NCI-H226 (cell line): ENCODE measurements around the gene OSBPL5.

Experiments used
- DNase-seq: peaks from one replicate; pipeline ENCODE4 v3.0.0-alpha.2; 2015

The OSBPL5 gene

GRCh38 chr11:3165152-3165705 is at the start of gene OSBPL5:
Gene OSBPL5 (minus strand): TSS chr11:3165310. CDS start chr11:3129148, 36,162 bp downstream.
- peak; percentile 65 for DNase-seq

- no peak for DNase-seq
Measured at GRCh38 chr11:3214420-3214699, 49.2 kb upstream of the OSBPL5 start.

GRCh38 chr11:3213659-3214419 is 48.7 kb upstream of the OSBPL5 start:
- no peak for DNase-seq

DNA sequence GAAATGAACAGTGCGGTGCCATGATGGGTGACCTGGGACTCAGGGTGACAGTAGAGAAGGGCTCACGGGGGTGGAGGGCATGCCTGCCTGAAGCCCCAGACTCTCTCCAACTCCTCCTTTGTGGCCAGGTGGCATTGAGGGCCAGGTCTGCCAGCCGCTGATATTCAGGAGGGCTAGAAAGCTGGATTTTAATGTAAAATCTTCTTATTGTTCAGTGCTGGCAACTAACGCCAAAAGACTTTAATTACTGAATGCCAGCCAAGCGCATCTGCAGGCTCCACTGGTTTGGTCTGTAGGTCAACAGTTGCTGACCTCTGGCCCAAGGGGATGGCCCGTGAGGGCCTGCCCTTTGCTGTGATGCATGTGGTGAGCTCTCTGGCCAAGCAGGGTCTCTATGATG is 43.2 kb upstream of the OSBPL5 start:
- no peak for DNase-seq

GRCh38 chr11:3207526-3208189 is 42.5 kb upstream of the OSBPL5 start:
- DNase-seq = no peak

GRCh38 chr11:3206922-3207204 is 41.8 kb upstream of the OSBPL5 start:
- DNase-seq = no peak

DNA sequence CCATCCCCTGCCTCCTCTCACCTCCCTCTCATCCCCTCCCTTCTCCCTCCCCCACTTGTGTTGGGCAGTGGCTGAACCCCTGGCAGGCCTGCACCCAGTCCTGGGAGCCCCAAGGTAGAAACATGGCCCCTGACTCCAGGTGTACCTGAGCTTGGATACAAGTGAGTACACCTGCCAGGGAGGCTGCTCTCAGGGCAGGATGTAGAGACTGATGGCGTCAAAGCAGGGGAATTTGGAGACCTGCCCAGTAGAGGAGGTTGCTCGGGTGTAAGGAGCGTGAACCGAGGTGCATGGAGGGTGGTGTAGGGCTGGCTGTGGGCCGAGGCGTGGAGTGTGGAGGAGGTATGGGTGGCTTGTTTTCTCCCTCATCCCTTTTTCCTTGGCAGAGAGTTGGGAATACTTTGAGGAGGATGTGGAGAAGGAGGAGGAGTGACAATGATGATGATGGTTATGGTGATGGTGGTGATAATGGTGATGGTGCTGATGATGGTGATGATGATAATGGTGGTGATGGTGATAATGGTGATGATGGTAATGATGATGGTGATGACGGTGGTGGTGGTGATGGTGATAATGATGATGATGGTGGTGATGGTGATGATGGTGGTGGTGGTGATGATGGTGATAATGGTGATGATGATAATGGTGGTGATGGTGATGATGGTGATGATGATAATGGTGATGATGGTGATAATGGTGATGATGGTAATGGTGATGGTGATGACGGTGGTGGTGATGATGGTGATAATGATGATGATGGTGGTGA is 41.2 kb upstream of the OSBPL5 start:
- peak; percentile 10 for DNase-seq

DNA sequence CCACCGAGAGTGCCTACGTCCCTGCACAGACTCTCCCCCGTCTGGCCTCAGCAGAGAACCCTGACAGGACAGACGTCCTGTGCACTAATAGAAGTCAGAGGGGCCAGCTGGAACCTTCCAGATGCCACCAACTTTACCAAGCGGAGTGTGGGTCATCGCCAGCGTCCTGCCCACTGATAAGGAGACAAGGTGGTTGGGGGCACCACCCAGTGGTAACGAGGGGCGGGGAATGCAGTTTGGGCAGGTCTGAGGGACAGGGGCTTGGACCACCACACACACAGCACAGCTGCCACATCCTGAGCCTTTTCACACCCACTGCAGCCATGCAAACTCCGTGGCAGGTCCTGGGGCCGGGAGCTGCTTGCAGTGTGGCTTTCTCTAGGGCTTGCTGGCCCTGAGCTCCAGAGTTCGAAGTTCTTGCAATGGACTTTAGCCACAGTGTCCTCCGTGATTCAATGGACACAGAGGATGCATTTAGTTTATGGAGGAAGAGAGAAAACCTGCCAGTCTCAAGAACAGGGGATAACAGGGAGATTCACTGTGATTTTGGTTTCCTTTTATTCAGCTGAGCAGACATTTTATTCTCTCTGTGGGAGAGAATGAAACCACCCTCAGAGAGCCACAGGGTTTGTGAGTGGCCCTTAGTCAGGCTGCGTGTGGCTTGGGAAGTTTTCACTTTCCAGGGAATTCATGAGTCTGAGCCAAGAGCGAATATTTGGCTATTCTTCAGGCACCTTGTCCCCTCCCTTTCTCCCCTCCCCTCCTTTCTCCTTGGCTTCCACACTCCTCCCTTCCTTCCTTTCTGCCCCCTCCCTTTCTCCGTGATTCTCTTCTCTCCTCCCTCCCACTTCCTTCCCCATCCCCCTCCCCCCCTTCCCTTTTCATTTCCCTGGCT is 40.4 kb upstream of the OSBPL5 start:
- no peak for DNase-seq

DNA sequence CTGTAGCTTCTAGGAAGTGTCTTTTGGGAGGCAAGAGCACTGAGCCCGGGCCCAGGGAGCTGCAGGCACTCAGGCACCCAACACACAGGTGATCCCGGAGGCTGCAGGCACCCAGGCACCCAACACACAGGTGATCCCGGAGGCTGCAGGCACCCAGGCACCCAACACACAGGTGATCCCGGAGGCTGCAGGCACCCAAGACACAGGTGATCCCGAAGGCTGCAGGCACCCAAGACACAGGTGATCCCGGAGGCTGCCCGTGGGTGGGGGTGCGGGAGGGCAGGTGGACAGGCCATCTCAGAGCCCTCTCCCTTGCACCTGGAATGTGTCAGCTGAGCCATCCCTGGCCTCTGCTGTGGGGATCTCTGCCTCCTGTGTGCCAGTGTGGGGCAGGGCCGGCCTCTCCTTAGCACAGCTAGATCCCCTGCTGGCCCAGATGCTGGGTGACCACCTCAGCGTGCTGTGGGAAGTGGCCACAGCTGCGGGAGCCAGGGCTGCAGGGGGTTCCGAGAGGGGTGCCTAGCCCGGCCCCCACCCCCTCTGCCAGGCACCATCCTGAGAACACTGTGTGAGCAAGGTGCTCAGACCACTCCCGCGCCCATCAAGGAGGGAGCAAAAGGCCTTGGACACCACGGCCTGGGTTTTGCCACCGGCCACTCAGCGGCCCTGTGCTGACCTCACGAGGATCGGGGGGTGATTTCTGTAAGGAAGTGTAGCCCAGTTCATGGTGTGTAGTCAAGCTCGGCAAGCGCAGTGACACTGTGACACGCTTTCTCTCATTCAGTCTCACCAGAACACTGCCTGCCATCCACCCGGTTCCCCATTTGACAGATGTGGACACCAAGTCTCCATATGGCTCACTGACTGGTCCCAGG is 39.3 kb upstream of the OSBPL5 start:
- no peak for DNase-seq

DNA sequence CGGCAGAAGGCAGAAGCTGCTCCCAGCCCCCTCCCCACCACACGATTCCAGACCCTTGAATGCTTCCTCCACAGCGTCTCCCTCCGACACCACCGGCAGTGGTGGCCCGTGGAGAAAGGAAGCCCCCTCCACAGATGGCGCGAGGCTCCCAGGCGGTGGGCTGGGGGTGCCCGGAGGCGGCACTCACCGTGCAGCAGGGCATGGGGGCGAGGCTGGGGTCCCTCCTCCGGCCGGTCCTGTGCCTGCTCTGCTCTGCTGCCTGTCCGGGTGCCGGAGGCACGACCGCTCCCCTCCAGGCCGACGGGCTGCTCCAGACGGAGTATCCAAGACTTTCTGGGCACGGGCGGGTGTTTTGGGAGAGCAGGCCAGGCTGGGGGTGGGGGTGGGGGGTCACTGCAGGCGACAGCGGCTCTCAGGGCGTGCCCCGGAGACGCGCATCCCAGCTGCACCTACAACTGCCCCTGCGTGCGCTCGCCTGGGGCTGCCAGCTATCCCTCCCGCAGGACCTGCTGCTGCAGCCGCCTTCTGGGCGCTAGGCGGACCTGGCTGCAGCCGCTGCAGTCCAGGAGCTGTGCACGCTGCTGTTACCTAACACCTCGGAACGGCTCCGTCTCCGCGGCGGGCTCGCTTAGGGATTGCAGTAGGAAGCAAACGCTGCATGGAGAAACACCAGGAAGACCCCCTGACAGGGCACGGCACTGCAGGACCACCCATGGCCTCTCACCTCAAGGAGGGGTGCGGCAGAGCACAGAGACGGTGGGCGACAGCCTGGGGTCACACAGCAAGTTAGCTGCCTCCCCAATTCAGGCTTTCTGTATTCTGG is 38.3 kb upstream of the OSBPL5 start:
- DNase-seq = no peak

DNA sequence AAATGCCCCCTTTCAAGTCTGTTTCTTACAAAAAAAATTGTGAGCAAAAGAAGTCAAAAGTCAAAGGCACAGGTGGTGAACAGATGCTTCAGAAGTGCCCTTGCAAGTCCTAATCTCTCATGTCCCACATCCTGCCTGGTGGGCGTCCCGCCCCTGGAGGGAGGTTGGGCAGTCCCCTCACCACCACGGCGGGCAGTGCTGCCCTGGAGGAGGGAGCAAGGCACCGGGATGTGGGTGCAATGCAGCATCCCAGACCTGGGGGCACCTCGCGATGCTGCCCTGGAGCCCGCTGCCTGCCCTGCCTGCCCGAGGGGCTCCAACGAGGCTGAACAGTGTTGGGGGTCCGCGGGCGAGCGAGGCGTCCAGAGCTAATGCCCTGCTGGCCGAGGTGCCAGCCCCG is 37.6 kb upstream of the OSBPL5 start:
- no peak for DNase-seq

DNA sequence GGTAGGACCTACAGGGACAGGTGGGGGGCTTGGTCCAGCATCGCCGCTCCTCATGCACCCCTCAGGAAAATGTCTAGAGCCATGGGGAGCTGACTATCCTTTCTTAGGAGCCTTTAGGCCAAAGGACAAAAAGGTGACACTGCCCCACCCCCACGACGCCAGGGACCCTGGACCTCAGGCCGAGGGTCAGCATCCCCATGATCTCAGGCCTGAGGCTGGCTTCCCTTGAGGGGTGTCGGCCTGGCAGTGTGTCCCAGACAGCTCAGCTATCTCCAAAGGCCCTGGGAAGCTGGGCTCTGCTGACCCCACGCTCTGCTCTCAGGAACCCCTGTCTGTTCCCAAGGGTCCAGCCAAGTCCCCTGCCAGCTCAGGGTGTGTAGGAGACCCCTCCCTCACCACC is 37.2 kb upstream of the OSBPL5 start:
- DNase-seq = no peak

- DNase-seq = no peak
Measured at GRCh38 chr11:3201677-3202181, 36.6 kb upstream of the OSBPL5 start.

DNA sequence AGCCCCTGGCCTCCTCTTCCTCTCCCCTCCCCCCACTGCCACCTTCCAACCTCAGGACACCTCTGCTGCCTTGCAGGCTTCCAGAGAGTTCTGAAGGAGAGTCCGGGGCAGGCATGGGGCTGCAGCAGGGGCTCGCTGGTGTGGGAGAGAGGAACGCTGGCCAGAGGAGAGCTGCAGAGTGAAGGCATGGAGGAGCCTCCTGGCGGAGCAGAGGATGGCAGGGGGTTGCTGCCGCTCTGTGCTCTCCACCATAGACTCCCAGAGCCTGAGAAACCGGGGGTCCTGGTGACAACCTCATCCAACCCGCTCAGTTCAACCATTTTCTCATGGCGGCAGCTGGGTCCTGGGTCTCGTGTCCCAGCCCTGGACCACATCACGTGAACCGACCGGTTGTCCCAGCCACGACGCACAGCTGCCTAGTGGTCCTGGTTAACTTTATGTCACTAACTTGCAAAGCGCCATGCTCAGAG is 36.0 kb upstream of the OSBPL5 start:
- DNase-seq = no peak

GRCh38 chr11:3200388-3201111 is 35.4 kb upstream of the OSBPL5 start:
- no peak for DNase-seq

DNA sequence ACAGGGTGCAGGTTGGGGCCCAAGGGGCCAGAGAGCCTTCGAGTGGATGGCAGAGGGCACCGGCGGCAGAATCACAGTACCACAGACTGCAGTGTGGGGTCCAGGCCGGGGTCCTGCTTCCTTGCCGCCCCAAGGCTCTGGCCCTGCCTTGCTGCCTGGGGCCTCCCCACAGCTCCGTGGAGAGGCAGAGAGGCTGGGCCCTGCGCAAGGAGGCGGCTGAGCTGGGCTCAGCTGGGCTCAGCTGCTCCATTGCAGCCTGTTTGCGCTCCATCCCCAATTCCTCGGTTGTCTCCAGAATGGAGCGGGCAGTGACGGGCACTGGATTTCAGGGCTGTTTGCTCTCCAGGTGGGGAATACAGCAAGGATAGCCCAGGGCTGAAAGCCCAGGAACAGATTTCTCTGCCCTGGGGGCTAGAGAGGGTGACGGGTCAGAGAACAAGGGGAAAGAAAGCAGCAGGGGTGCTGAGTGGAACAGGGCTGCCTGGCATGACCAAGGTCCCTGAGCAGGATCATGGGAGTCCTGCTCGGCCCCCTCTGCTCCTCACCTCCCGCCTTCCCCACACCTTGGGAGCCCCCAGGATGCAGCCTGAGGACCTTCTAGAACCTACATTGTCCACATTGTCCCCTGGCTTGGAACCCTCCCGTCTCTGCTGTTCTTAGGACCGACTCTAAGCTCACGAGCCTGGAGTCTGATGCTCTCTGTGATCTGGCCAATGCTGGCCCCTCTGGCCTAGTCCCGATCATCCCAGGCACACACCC is 34.6 kb upstream of the OSBPL5 start:
- no peak for DNase-seq

- no peak for DNase-seq
Measured at GRCh38 chr11:3198815-3199214, 33.7 kb upstream of the OSBPL5 start.

DNA sequence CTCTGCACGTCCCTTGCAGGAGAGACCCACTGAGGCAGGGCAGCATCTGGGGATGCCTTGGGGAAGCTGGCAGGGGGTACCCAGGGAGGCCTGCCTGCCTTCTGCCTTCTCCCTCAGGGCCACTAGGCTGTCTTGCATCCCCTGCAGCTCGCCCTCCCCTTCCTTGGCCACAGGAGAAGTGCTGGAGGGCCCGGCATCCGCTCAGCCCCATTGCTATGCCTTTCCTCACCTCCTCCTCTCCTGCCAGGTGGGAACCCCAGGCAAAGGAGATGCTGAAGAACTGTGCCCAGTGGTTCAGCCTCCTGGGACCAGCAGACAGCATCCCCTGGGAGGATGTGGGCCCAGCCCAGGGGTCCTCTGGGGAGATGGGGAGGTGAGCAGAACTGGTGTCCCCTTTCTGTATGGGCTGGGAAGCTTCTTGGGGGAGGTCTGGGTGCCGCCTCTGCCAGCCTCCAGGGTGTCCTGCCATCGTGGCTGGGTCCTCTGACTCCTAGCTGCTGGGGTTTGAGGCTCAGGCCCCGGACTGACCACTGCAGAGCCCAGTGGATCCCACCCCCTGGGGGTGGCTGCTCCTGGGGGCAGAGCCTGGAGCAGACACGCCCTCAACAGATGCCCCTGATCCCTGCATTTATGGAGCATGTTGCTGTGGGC is 32.9 kb upstream of the OSBPL5 start:
- DNase-seq = no peak
